Activated T-cell treated with anti-CD3 and anti-CD28 coated beads, Interleukin-2, amount 50 U/mL, for 72 hours (primary cell): ENCODE data around the gene NIPSNAP3A. TPM values are rescaled to one million over a fixed set of nuclear protein-coding genes. Genes with fewer than 3 reads are reported as not detected.
"Not testable (repeated sequence)": the region's sequence is repeated elsewhere in the genome, so short reads cannot be mapped to it uniquely, and the experiment has no call there.

Source experiments
- ATAC-seq, 2 donors: fragments of 150-1000 bp; cut with Tn5 transposase; replicated peaks in 1 of 2; 2 replicates each; pipeline ENCODE4 v1.10.0; 2021; ENCODE audit warnings: moderate library complexity in 2 of 2, mild to moderate bottlenecking in 1 of 2
- DNase-seq, 2 donors: peaks; one replicate each; pipeline ENCODE4 v3.0.0; 2021 to 2022; ENCODE audit warnings: mixed read lengths in 1 of 2
- H3K27ac Mint-ChIP-seq: one replicate; pipeline ENCODE4 v1.8.0; 2022; ENCODE audit warnings: mild to moderate bottlenecking, moderate library complexity, mixed read lengths
- H3K27me3 Mint-ChIP-seq: one replicate; pipeline ENCODE4 v1.8.0; 2022; ENCODE audit warnings: low read depth, mixed read lengths
- H3K36me3 Mint-ChIP-seq, 2 donors: one replicate each; pipeline ENCODE4 v1.8.0; 2022; ENCODE audit warnings: mixed read lengths in 2 of 2, mild to moderate bottlenecking in 1 of 2; ENCODE audit not compliant: insufficient read depth in 2 of 2
- H3K4me1 Mint-ChIP-seq: one replicate; pipeline ENCODE4 v1.8.0; 2022; ENCODE audit warnings: low read depth, mixed read lengths
- H3K4me3 Mint-ChIP-seq, 2 donors: one replicate each; pipeline ENCODE4 v1.8.0; 2022; ENCODE audit warnings: mild to moderate bottlenecking in 2 of 2, mixed read lengths in 2 of 2, moderate library complexity in 2 of 2
- H3K9me3 Mint-ChIP-seq, 2 donors: one replicate each; pipeline ENCODE4 v1.8.0; 2022; ENCODE audit warnings: mixed read lengths in 2 of 2
- total RNA-seq, 2 donors: library from RNA; stranded (reverse); gene quantifications; one replicate each; pipeline ENCODE4 v1.2.3, GENCODE V29; 2022

The NIPSNAP3A gene
- total RNA-seq, 2 donors from 2014 or later, result 9.2 to 9.9 TPM

DNA sequence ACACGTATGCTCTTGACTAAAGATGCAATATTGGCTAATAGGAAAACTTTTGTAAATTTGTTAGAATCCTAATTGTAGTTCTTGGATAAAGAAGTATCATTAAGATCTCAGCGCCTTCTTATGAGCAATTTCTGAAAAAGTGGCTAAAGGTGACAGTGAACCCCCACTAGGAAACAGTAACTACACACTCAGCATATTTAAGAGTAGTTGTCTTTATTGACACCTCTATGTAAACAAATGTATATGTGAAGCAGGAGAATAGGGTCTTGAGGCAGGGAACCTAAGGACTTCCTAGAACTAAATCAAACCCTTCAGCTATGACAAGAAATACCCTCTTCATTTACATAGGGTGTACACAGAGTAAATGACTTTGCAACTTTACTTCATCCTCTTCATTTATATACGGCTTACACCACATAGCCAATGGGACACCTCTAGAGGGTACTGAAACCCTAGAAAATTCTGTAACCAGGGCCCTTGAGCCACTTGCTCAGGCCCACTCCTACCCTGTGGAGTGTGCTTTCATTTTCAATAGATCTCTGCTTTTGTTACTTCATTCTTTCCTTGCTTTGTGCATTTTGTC is 2.8 kb downstream of the NIPSNAP3A start:
- DNase-seq, result no peak
- Mint-ChIP-seq H3K27me3 (no peaks in the 10 kb centered on the region), H3K4me3 (peak overlapping the region in 1 of 2 donors; percentile 15), H3K27ac (peak overlapping the region; percentile 46), H3K36me3 (peaks cover 2 to 6% of the 10 kb centered on the region in 2 donors), H3K9me3 (no peaks in the 10 kb centered on the region), H3K4me1 (peaks cover 22% of the 10 kb centered on the region)
- no peak for ATAC-seq

DNA sequence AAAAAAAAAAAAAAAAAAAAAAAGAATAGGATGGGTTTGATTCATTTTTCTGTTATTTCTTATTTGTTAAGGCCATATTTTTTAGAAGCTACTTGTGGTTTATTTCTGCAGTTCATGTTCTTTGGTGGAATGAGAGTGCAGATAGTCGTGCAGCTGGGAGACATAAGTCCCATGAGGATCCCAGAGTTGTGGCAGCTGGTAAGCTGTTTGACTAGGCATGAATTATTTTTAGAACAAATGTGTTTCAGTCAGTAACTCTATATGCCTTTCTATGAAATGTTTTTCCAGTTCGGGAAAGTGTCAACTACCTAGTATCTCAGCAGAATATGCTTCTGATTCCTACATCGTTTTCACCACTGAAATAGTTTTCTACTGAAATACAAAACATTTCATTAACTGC is 11.5 kb downstream of the NIPSNAP3A start:
- DNase-seq (no peak), ATAC-seq (no peak)
- Mint-ChIP-seq H3K36me3 (peaks cover 0 to 3% of the 10 kb centered on the region in 2 donors), H3K4me1 (peaks cover 7% of the 10 kb centered on the region), H3K27ac (no peak overlapping the region), H3K27me3 (peaks cover 7% of the 10 kb centered on the region), H3K9me3 (no peaks in the 10 kb centered on the region), H3K4me3 (no peak overlapping the region)

DNA sequence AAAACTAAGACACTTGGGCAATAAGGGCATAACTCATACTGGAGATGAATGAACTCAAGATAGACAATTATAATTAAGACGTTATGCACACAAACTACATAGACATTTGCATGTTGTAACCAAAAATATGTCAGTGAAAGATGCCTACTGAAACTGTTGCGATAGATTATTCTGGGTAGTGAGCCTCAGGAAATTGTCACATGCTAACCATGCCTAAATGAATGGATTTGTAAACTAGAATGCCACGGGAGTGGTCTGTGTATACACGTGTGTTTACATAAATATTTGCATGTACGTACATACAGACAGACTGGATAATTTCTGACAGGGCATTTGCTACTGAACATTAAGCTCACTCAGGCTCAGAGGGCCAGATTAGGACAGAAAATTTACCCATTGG is 17.7 kb downstream of the NIPSNAP3A start:
- Mint-ChIP-seq H3K9me3 (no peaks in the 10 kb centered on the region), H3K27me3 (peaks cover 7% of the 10 kb centered on the region), H3K4me3 (peak overlapping the region; percentile 89 to 90), H3K27ac (no peak overlapping the region), H3K4me1 (peaks cover 7% of the 10 kb centered on the region), H3K36me3 (peaks cover 0 to 3% of the 10 kb centered on the region in 2 donors)
- ATAC-seq (no peak), DNase-seq (no peak)

DNA sequence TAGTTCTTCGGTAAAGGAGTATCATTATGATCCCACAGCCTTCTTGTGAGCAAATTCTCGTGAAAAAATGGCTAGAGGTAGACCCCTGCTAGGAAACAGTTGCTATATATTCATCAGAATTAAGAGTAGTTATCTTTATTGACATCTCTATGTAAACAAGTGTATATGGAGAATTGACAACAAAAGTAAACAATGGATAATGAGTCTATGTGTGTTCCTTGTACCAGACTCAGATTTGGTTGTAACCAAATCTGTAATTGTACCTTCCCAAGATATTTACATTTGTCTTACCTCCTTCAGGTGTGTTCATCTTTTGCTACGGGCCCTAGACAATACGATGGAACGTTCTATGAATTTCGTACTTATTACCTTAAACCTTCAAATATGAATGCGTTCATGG is 18.5 kb downstream of the NIPSNAP3A start:
- Mint-ChIP-seq H3K27ac (no peak overlapping the region), H3K4me1 (peaks cover 7% of the 10 kb centered on the region), H3K9me3 (no peaks in the 10 kb centered on the region), H3K36me3 (peaks cover 0 to 3% of the 10 kb centered on the region in 2 donors), H3K4me3 (no peak overlapping the region), H3K27me3 (peaks cover 7% of the 10 kb centered on the region)
- ATAC-seq (no peak), DNase-seq (no peak)

DNA sequence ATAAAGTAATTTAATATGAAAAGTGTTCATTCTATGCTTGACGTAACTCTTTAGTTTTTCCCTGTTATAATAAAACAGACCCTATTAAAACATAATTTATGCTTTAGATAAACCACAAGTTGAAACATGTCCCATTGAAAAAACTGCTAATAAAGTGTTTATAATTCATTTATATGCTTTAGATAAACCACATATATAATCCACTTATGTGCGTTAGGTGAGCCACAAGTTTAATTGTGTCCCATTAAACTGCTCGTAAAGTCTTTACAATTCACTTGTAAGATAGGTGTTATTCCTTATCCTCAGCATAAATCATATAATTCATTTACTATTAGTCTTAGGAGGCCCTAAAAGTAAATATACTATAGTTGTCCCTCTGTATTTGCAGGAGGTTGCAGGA is 20.0 kb downstream of the NIPSNAP3A start:
- H3K4me3 Mint-ChIP-seq, result no peak overlapping the region
- H3K36me3 Mint-ChIP-seq, result peaks cover 0 to 1% of the 10 kb centered on the region in 2 donors
- ATAC-seq, result no peak
- H3K27me3 Mint-ChIP-seq, result peaks cover 3% of the 10 kb centered on the region
- no peaks in the 10 kb centered on the region for H3K9me3 Mint-ChIP-seq
- H3K27ac Mint-ChIP-seq, result no peak overlapping the region
- DNase-seq, result no peak
- H3K4me1 Mint-ChIP-seq, result peaks cover 7% of the 10 kb centered on the region

DNA sequence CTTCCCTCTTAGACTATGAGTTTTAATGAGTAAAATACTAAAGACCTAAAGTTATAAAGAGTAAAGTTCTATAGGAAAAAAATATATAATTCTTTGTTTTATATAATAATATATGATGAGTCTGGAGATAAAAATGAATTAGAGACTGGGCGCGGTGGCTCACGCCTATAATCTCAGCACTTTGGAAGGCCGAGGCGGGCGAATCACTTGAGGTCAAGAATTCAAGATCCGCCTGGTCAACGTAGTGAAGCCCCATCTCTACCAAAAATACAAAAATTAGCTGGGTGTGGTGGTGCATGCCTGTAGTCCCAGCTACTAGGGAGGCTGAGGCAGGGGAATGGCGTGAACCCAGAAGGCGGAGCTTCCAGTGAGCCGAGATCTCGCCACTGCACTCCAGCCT is 21.5 kb downstream of the NIPSNAP3A start:
- not testable (repeated sequence) for ATAC-seq, H3K9me3 Mint-ChIP-seq, DNase-seq, H3K27me3 Mint-ChIP-seq, H3K36me3 Mint-ChIP-seq, H3K27ac Mint-ChIP-seq, H3K4me3 Mint-ChIP-seq, H3K4me1 Mint-ChIP-seq

DNA sequence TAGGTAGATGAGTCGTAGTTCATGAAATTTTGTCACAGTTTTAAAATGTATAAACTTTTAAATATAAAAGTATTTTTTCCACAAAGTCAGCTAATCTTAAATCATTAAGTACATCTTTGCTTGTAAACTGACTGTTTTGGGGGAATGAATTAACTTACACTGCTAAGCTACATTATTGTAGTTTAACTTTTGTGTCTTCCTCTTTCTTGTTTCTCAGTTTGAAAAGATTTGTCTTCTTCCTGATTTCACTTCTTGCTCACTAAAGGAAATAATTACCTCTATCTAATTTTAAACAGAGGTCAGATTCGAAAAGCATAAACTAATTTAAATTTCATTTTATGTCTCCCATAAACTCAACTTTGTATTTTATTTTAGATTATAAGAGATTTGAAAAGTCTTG is 22.2 kb downstream of the NIPSNAP3A start:
- Mint-ChIP-seq H3K27me3 (no peaks in the 10 kb centered on the region), H3K4me3 (no peak overlapping the region), H3K4me1 (no peaks in the 10 kb centered on the region), H3K36me3 (no peaks in the 10 kb centered on the region), H3K9me3 (no peaks in the 10 kb centered on the region), H3K27ac (no peak overlapping the region)
- DNase-seq (no peak), ATAC-seq (no peak)

DNA sequence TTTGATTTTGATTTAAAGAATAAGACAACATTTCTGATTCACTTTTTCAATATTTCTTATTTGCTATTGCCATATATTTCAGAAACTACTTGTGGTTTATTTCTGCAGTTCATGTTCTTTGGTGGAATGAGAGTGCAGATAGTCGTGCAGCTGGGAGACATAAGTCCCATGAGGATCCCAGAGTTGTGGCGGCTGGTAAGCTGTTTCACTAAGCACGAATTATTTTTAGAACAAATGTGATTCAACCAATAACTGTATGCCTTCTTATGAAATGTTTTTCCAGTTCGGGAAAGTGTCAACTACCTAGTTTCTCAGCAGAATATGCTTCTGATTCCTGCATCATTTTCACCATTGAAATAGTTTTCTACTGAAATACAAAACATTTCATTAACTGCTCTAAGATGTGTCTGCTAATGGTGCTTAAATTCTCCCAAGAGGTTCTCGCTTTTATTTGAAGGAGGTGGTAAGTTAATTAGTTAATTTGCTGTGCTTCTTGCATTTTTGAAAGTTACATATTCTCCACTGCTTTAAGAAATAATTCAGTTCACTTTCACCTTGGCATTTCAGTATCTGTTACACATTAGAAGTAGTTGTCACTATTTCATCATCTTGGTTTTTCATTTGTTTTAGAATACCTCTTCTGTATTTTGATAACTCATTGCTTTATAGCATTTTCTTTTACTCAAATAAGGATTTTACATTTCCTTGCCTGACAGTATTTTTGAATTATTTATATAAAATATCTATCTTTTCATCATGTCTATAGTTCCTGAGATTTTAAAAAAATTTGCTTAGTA is 25.4 kb downstream of the NIPSNAP3A start:
- Mint-ChIP-seq H3K36me3 (no peaks in the 10 kb centered on the region), H3K27me3 (no peaks in the 10 kb centered on the region)

DNA sequence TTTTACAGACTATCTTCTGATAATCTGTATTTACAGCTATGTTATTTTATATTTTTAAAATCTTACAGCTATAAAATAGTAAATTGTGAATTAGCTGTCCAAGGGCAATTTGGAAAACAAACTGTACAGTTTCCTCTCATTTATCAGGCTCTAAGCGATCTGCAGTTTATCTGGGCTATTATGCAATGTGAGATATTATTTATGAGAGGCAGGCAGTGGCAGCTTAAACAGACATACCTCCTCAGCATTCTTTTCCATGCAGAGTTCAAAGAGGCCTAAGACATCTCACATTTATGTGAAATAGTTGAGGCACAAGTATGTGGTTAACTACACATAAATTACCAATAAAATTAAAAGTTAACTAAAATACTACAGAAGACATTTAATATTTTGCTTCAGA is 26.6 kb downstream of the NIPSNAP3A start:
- DNase-seq (no peak), ATAC-seq (no peak)
- no peak overlapping the region for H3K27ac Mint-ChIP-seq
- no peaks in the 10 kb centered on the region for H3K4me1 Mint-ChIP-seq
- no peaks in the 10 kb centered on the region for H3K36me3 Mint-ChIP-seq
- H3K4me3 Mint-ChIP-seq, result no peak overlapping the region
- H3K9me3 Mint-ChIP-seq, result no peaks in the 10 kb centered on the region
- H3K27me3 Mint-ChIP-seq, result no peaks in the 10 kb centered on the region

More for the DNA sequence above, 25.4 kb downstream of the NIPSNAP3A start:
- H3K4me3 Mint-ChIP-seq, result no peak overlapping the region
- ATAC-seq (no peak), DNase-seq (no peak)
- H3K4me1 Mint-ChIP-seq, result no peaks in the 10 kb centered on the region
- H3K9me3 Mint-ChIP-seq, result no peaks in the 10 kb centered on the region
- no peak overlapping the region for H3K27ac Mint-ChIP-seq

DNA sequence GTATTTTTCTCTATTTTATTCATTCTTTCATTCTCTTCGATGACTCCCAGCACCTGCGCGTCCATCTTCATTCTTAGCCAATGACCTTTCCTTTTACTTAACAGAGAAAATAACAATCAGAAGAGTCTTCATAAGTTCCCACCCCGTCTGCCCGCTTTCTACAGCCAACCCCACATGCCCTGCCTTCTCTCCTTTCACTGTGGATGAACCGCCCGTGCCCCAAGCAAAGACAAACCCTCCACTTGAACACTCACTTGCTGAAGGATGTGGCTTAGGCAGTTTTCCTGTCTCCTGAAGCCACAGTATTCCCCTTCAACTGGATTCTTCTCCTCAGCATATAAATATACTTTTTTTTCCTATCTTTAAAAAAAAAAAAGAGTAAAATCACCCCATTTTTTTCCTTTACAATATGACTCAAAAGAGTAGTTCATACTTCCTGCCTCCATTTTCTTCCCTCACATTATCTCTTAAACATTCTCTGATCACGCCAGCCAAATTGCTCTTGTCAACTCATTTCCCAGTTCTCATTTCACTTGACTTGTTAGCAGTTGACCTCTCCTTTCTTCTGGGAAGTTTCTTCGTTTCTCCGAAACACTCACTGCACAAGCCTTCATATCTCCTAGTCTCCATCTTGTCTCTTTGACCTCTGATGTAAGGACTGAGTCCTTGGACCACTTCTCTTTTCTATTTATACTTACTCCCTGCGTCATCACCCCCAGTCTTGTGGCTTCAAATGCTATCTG is 27.5 kb downstream of the NIPSNAP3A start:
- no peak overlapping the region for H3K4me3 Mint-ChIP-seq
- H3K27me3 Mint-ChIP-seq, result no peaks in the 10 kb centered on the region
- no peak overlapping the region for H3K27ac Mint-ChIP-seq
- no peaks in the 10 kb centered on the region for H3K9me3 Mint-ChIP-seq
- ATAC-seq (peak; percentile 34 to 49), DNase-seq (no peak)
- H3K4me1 Mint-ChIP-seq, result no peaks in the 10 kb centered on the region
- H3K36me3 Mint-ChIP-seq, result no peaks in the 10 kb centered on the region

DNA sequence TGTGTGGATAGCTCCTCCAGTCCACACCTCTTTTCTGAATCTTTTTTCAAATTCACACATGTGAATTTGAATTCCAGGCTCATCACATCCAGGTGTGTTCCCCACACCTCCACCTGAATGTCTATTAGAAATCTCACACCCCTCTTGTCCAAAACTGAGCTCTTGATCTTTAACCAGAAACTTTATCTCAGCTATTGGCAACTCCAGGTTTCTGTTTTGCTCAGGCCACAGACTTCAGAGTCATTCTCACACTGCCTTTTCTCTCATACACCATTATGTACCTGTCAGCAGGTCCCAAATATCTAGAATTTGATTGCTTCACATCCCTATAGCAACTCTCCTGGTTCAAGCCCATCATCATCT is 28.1 kb downstream of the NIPSNAP3A start:
- Mint-ChIP-seq H3K4me1 (no peaks in the 10 kb centered on the region), H3K4me3 (no peak overlapping the region), H3K27ac (no peak overlapping the region), H3K27me3 (no peaks in the 10 kb centered on the region), H3K36me3 (no peaks in the 10 kb centered on the region), H3K9me3 (no peaks in the 10 kb centered on the region)
- DNase-seq (no peak), ATAC-seq (peak in 1 of 2 donors; percentile 52)

DNA sequence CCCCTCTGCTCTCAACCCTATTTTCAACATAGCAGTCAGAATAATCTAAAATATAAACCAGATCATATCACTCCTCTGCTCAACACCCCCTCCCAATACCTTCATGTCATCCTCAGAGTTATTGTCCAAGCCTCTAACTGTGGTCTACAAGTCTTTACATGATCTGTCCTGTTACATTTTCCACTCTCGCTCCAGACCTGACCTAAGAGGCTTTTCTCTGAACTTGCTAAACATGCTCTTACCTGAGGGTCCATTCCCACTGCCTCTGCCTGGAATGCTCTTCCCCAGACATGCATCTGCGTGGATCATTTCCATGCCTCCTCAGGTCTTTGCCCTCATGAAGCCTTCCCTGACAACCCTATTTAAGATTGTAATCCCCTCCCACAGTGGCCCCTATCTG is 28.5 kb downstream of the NIPSNAP3A start:
- H3K27ac Mint-ChIP-seq, result no peak overlapping the region
- peak in 1 of 2 donors; percentile 3 for ATAC-seq
- H3K9me3 Mint-ChIP-seq, result no peaks in the 10 kb centered on the region
- DNase-seq, result no peak
- no peaks in the 10 kb centered on the region for H3K27me3 Mint-ChIP-seq
- H3K36me3 Mint-ChIP-seq, result no peaks in the 10 kb centered on the region
- H3K4me1 Mint-ChIP-seq, result no peaks in the 10 kb centered on the region
- H3K4me3 Mint-ChIP-seq, result no peak overlapping the region

DNA sequence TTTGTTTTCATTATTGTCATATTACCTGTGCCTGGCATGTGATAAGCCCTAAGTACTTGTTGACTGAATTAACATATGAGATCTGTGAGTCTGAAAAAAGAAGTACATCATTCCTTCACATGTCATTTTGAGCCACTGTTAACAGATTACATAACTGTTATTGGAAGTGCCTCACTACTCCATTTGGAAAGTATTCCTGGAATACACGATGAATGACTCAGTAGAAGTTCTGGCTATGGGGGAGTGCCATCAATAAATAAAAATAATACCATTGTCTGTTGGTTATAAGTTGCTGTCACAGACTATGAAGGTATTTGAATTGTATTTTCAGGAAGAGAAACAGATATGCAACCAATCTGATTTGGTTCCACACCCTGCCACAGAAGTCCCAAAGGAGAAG is 29.3 kb downstream of the NIPSNAP3A start:
- Mint-ChIP-seq H3K36me3 (no peaks in the 10 kb centered on the region), H3K4me3 (no peak overlapping the region), H3K4me1 (no peaks in the 10 kb centered on the region), H3K27ac (no peak overlapping the region), H3K27me3 (no peaks in the 10 kb centered on the region), H3K9me3 (no peaks in the 10 kb centered on the region)
- ATAC-seq (no peak), DNase-seq (no peak)
